Epithelial cell of proximal tubule (primary cell): ENCODE results near the gene PPM1L. TPM values are rescaled to one million over a fixed set of nuclear protein-coding genes. Genes with fewer than 3 reads are reported as not detected.

Source experiments
- DNase-seq: peaks from one replicate; pipeline ENCODE4 v3.0.0-alpha.2; 2011; ENCODE audit warnings: low read depth
- H3K4me3 ChIP-seq: 2 replicates; pipeline ENCODE4 v1.5.1; 2011; ENCODE audit warnings: low read depth, mild to moderate bottlenecking, low read length
- CTCF ChIP-seq: conservative IDR thresholded peaks from 2 replicates; pipeline ENCODE4 v1.5.1; 2012; ENCODE audit warnings: low read depth, mild to moderate bottlenecking, low read length
- total RNA-seq: library from RNA; depleted of rRNA; stranded (reverse); fragments of >200 nt; gene quantifications from 2 replicates; pipeline ENCODE4 v1.2.3, GENCODE V29; 2015

PPM1L gene
- total RNA-seq, 1 donor from 2014 or later: 3.2 TPM

DNA sequence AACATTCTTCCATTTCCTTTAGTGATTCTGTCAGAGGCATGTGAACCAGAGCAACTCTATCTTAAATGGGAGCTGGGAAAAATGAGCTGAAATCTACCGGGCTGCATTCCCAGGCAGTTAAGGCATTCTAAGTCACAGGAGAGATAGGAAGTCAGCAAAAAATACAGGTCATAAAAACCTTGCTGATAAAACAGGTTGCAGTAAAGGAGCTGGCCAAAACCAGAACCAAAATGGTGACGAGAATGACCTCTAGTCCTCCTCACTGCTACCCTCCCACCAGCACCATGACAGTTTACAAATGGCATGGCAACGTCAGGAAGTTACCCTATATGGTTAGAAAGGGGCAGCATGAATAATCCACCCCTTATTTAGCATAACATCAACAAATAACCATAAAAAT is 282.7 kb downstream of the PPM1L start:
- no peak overlapping the region for H3K4me3 ChIP-seq
- DNase-seq: peak; percentile 18
- no peak for TF ChIP-seq CTCF

DNA sequence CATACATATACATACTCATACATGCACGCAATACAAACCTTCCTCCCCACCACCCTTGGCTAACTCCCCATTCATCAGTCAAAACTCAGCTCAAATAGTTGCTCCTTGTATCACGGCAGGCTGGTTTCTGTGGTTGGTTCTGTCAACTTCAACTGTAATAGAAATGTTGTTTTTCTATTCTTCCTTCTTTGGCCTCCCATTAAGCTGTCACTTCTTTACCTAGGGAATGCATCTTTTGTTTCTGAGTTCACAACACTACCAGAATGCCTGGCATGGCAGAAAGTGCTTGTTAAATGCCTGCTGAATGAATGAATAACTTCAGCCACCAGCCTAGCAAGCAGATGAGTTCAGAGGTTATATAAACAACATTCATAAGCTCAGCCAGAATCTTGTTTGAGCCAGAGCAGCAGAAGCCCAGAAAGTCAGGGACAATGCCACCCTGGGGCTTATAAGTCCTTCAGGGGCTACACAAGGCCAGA is 286.0 kb downstream of the PPM1L start:
- no peak for TF ChIP-seq CTCF
- no peak overlapping the region for H3K4me3 ChIP-seq
- peak; percentile 92 for DNase-seq

GRCh38 chr3:161043336-161044035 is 287.5 kb downstream of the PPM1L start:
- TF ChIP-seq CTCF: no peak
- DNase-seq: no peak
- H3K4me3 ChIP-seq: no peak overlapping the region

GRCh38 chr3:161049683-161050248 is 293.7 kb downstream of the PPM1L start:
- no peak for DNase-seq
- no peak for TF ChIP-seq CTCF
- H3K4me3 ChIP-seq: no peak overlapping the region

GRCh38 chr3:161050935-161051334 is 294.9 kb downstream of the PPM1L start:
- TF ChIP-seq CTCF: no peak
- H3K4me3 ChIP-seq: no peak overlapping the region
- no peak for DNase-seq

DNA sequence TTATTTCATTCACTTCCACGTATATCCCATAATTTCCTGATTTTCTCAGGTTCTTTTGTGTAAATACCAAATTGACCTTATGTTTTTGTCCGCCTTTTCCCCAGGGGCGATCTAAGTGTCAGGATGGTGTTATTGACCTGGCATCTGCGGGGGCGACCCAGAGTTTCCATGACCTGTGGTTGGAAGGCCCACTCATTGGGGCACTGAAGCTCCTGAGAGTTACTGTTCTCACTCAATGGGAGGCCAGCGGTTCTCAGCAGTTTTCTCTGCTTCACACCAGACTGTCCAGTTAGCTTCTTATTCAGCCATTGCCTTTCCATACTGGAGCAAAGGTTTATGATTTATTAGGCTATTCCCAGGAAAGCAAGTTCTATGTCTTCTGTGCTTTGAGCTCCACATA is 295.8 kb downstream of the PPM1L start:
- H3K4me3 ChIP-seq: no peak overlapping the region
- DNase-seq: no peak
- no peak for TF ChIP-seq CTCF
